PC-3 (cell line): ENCODE measurements around the gene PTPMT1. TPM values are rescaled to one million over a fixed set of nuclear protein-coding genes. Genes with fewer than 3 reads are reported as not detected.

ENCODE experiments used
- ATAC-seq: fragments of 200-7000 bp; cut with Tn5 transposase; 2 replicates; pipeline ENCODE4 v1.9.1; 2020; ENCODE audit warnings: mild to moderate bottlenecking, moderate library complexity
- BruUV-seq: library from RNA; stranded (reverse); fragments of 400-500 nt; replicated peaks from 2 replicates; lab custom pipeline; 2021; lab: Mats Ljungman, UMichigan
- CTCF ChIA-PET: fragments of 300-600 bp; sonication (Branson Sonifier 250); formaldehyde crosslinking; loops from one replicate; lab custom pipeline; 2022; ENCODE audit warnings: antibody characterized with exemption; lab: Charles Lee
- POLR2A ChIA-PET: fragments of 300-600 bp; sonication (Branson Sonifier 250); formaldehyde crosslinking; loops from one replicate; lab custom pipeline; 2022; ENCODE audit warnings: antibody characterized with exemption; ENCODE audit not compliant: unreplicated experiment; lab: Charles Lee
- DNase-seq: peaks from one replicate; pipeline ENCODE4 v3.0.0-alpha.2; 2015
- H2AFZ ChIP-seq: fragments of 300-600 bp; sonication (generic); 2 replicates; pipeline ENCODE4 v1.6.0; 2016; ENCODE audit warnings: antibody characterized with exemption, low read length
- H3F3A ChIP-seq: fragments of 300-600 bp; sonication (generic); one replicate; pipeline ENCODE4 v1.6.0; 2017; ENCODE audit warnings: antibody characterized with exemption, low read length, control low read depth, mild to moderate bottlenecking; ENCODE audit not compliant: unreplicated experiment
- H3K27ac ChIP-seq: fragments of 300-600 bp; sonication (generic); 2 replicates; pipeline ENCODE4 v1.5.1; 2016; ENCODE audit warnings: mild to moderate bottlenecking, low read length
- H3K27me3 ChIP-seq: fragments of 300-600 bp; sonication (generic); 2 replicates; pipeline ENCODE4 v1.6.1; 2016; ENCODE audit warnings: low read length, mixed read lengths
- H3K36me3 ChIP-seq: fragments of 300-600 bp; sonication (generic); 2 replicates; pipeline ENCODE4 v1.6.1; 2016; ENCODE audit warnings: low read depth, mixed run types, low read length, mixed read lengths
- H3K4me1 ChIP-seq: fragments of 300-600 bp; sonication (generic); 2 replicates; pipeline ENCODE4 v1.5.1; 2016; ENCODE audit warnings: low read length; ENCODE audit not compliant: insufficient read depth
- H3K4me2 ChIP-seq: fragments of 300-600 bp; sonication (generic); 2 replicates; pipeline ENCODE4 v1.6.0; 2016; ENCODE audit warnings: low read length
- H3K4me3 ChIP-seq: fragments of 300-600 bp; sonication (generic); 2 replicates; pipeline ENCODE4 v1.5.1; 2016; ENCODE audit warnings: mild to moderate bottlenecking, low read length, mixed read lengths
- H3K79me2 ChIP-seq: fragments of 300-600 bp; sonication (generic); 2 replicates; pipeline ENCODE4 v1.6.1; 2017; ENCODE audit warnings: low read length, mixed read lengths
- H3K9ac ChIP-seq: fragments of 300-600 bp; sonication (generic); 2 replicates; pipeline ENCODE4 v1.6.0; 2016; ENCODE audit warnings: mild to moderate bottlenecking, low read length
- H3K9me2 ChIP-seq: fragments of 300-600 bp; sonication (generic); replicated peaks from 2 replicates; pipeline ENCODE4 v1.6.1; 2016; ENCODE audit warnings: mixed run types, low read length, mixed read lengths
- H3K9me3 ChIP-seq: fragments of 300-600 bp; sonication (generic); 2 replicates; pipeline ENCODE4 v1.6.1; 2016; ENCODE audit warnings: low read length, mixed read lengths
- H4K20me1 ChIP-seq: fragments of 300-600 bp; sonication (generic); 2 replicates; pipeline ENCODE4 v1.6.1; 2016; ENCODE audit warnings: low read length, mixed read lengths
- EZH2 ChIP-seq: fragments of 300-600 bp; sonication (generic); IDR thresholded peaks from one replicate; pipeline ENCODE4 v1.6.1; 2017; ENCODE audit warnings: antibody characterized with exemption, mild to moderate bottlenecking, low read length; ENCODE audit not compliant: unreplicated experiment
- EZH2phosphoT487 ChIP-seq: fragments of 300-600 bp; sonication (generic); IDR thresholded peaks from 2 replicates; pipeline ENCODE4 v1.6.1; 2018; ENCODE audit warnings: mild to moderate bottlenecking, antibody characterized with exemption, low read length, borderline replicate concordance
- intact Hi-C: fragments of 100-400 bp; cut with micrococcal nuclease; formaldehyde crosslinking; loops from 2 replicates; pipeline ENCODE4 v1.9.0; 2023
- total RNA-seq: library from RNA; depleted of rRNA; stranded (reverse); fragments of >200 nt; gene quantifications from 2 replicates; pipeline ENCODE4 v1.2.3, GENCODE V29; 2014
- TF ChIP-seq, protein P1 (sequence below): fragments of 300-600 bp; sonication (generic); conservative IDR thresholded peaks from 2 replicates; pipeline ENCODE4 v1.5.1; 2017; ENCODE audit warnings: antibody characterized with exemption, low read depth, mild to moderate bottlenecking, low read length

PTPMT1 gene
- total RNA-seq, 1 experiment from 2014 or later: 212 TPM

DNA sequence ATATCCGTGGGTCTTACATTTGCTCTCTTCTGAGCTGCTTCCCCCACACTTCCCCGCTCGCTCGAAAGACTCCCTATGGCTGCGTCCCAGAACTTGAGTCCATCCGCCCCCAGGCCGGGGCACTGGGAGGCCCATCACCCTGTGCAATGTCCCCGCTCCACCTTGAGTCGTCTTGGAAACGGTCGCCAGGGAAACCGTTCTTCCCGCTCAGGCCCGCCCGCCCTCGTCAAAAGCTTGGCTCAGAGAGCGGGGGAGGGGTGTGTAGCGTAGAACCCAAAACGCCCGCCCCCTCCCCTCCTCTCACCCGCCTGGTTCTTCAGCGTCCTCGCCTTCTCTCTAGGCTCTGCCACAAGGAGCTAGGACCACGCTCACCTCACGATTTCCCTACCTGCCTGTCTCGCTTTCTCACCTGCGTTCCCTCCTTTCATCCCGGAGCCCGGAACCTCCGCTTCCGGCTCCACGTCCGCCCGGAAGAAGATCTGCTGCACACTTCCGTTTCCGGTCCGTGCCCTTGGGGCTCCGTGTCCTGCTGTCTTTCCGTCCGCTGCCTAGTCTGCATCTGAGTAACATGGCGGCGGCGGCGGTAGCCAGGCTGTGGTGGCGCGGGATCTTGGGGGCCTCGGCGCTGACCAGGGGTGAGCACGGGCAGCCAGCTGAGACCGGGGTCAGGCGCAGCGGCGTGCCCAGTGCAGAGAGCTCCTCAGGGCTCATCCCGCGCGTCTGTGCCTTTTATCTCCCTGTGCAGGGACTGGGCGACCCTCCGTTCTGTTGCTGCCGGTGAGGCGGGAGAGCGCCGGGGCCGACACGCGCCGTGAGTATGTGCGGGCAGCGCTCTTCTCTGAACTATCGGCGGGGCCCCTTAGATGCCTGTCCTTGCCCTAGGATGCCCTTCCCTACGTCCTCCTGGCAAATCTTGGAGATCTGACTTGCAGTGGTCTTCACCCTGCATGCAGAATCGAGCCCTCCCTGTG lies 13.4 kb downstream of the PTPMT1 start, which contains the start of the genes KBTBD4 and NDUFS3:
TSS of gene KBTBD4 (minus strand) at position 447 of the 971 bp plus-strand sequence. CDS start at position 428, 19 bp downstream.
TSS of gene NDUFS3 (plus strand) at position 551 of the 971 bp plus-strand sequence. CDS start at position 569, 18 bp downstream.
- Histone ChIP-seq H3K4me3 (peak within 1 kb of the TSS; percentile 95), H3K36me3 (peaks cover 24% of the 10 kb centered on the region), H3K4me2 (peak within 1 kb of the TSS; percentile 91), H3K27me3 (no peaks in the 10 kb centered on the region), H3K27ac (peak within 1 kb of the TSS; percentile 63), H4K20me1 (no peaks in the 10 kb centered on the region), H3K9me2 (no peaks in the 10 kb centered on the region), H3K9ac (peak within 1 kb of the TSS; percentile 97), H3K9me3 (no peaks in the 10 kb centered on the region), H3K79me2 (peaks cover 43% of the 10 kb centered on the region), H3F3A (no peaks in the 10 kb centered on the region), H3K4me1 (peaks cover 15% of the 10 kb centered on the region), H2AFZ (peak within 1 kb of the TSS; percentile 63)
- CTCF ChIA-PET: no interaction called here
- POLR2A ChIA-PET: interaction anchor here (0.6 kb wide), 2 partner anchors 39 to 364 kb away, joined by 5 read pairs; partner anchors contain the start of gene DDB2
- TF ChIP-seq EZH2phosphoT487: no peak
- no peak for TF ChIP-seq EZH2
- TF ChIP-seq, protein P1, sequence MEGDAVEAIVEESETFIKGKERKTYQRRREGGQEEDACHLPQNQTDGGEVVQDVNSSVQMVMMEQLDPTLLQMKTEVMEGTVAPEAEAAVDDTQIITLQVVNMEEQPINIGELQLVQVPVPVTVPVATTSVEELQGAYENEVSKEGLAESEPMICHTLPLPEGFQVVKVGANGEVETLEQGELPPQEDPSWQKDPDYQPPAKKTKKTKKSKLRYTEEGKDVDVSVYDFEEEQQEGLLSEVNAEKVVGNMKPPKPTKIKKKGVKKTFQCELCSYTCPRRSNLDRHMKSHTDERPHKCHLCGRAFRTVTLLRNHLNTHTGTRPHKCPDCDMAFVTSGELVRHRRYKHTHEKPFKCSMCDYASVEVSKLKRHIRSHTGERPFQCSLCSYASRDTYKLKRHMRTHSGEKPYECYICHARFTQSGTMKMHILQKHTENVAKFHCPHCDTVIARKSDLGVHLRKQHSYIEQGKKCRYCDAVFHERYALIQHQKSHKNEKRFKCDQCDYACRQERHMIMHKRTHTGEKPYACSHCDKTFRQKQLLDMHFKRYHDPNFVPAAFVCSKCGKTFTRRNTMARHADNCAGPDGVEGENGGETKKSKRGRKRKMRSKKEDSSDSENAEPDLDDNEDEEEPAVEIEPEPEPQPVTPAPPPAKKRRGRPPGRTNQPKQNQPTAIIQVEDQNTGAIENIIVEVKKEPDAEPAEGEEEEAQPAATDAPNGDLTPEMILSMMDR: no peak
- peak; percentile 86 for ATAC-seq
- peak; percentile 90 for DNase-seq
- TSS peak; percentile 76 for BruUV-seq
- intact Hi-C loops: no loop called here

DNA sequence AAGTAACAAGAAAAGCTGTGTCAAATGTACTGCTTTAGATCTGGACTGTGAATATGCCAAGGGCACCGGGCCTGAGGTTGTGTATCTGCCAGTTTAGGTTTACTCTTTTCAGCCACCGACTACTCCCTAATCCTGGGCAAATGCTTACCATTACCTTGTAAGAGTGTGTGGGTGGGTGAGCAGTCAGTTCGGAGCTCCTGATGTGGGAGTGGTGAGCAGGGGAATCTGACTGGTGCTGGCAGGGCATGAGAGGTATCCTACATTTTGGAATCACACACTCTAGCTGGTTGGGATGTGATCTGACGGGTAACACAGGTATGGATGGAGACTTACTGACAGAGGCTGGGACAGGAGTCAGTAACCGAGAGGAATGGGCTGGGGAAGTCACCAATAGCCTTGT lies 18.4 kb downstream of the PTPMT1 start:
- Histone ChIP-seq H3K9me2 (no peaks in the 10 kb centered on the region), H3K79me2 (peaks cover 27% of the 10 kb centered on the region), H3K36me3 (peaks cover 30% of the 10 kb centered on the region), H3K4me2 (no peak overlapping the region), H2AFZ (no peak overlapping the region), H3F3A (no peaks in the 10 kb centered on the region), H3K27ac (no peak overlapping the region), H3K27me3 (no peaks in the 10 kb centered on the region), H3K9me3 (no peaks in the 10 kb centered on the region), H4K20me1 (no peaks in the 10 kb centered on the region), H3K4me3 (no peak overlapping the region), H3K9ac (no peak overlapping the region), H3K4me1 (no peaks in the 10 kb centered on the region)
- ChIA-PET POLR2A (no interaction called here), CTCF (no interaction called here)
- TF ChIP-seq EZH2 (no peak), EZH2phosphoT487 (no peak)
- TF ChIP-seq, protein P1: no peak
- no TSS peak for BruUV-seq
- intact Hi-C loops: no loop called here
- ATAC-seq: no peak
- no peak for DNase-seq
